HepG2 (cell line): ENCODE results near the gene OR4D5. TPM values are rescaled to one million over a fixed set of nuclear protein-coding genes. Genes with fewer than 3 reads are reported as not detected.

Experiments
- ATAC-seq: fragments of 200-7000 bp; cut with Tn5 transposase; 3 replicates; pipeline ENCODE4 v1.9.1; 2020; ENCODE audit warnings: mild to moderate bottlenecking, moderate library complexity
- BruUV-seq: library from RNA; stranded (reverse); fragments of 400-500 nt; replicated peaks from 2 replicates; lab custom pipeline; 2021; lab: Mats Ljungman, UMichigan
- CTCF ChIA-PET: fragments of 300-600 bp; formaldehyde crosslinking; extraction: SDS; loops from one replicate; lab custom pipeline; 2021; ENCODE audit warnings: low total read pairs, inconsistent platforms, low intra/inter-chr PET ratio; lab: Yijun Ruan, JAX
- POLR2A ChIA-PET: fragments of 350-600 bp; sonication (Branson Sonifier 250); formaldehyde crosslinking; loops from one replicate; lab custom pipeline; 2020; ENCODE audit warnings: antibody characterized with exemption, inconsistent platforms; lab: Yijun Ruan, JAX
- DNase-seq: peaks from one replicate; pipeline ENCODE4 v3.0.0-alpha.2; 2015; ENCODE audit warnings: low spot score
- FAIRE-seq: peaks from 3 replicates; lab custom pipeline; 2011; peaks lifted over from hg19 to GRCh38; lab: Jason Lieb, UNC
- H2AFZ ChIP-seq: one replicate; pipeline ENCODE4 v1.6.1; 2011; ENCODE audit warnings: low read length, inconsistent platforms
- H3K27ac ChIP-seq: fragments of 300-600 bp; 3 replicates; pipeline ENCODE4 v1.8.0; 2011; ENCODE audit warnings: mixed run types, mild to moderate bottlenecking, mixed read lengths, low read length, inconsistent platforms; ENCODE audit not compliant: insufficient read depth; ENCODE audit errors: extremely low read length
- H3K27me3 ChIP-seq, 2 experiments: fragments of 200-600 bp in 1 of 2; 2 replicates in 1 of 2; 3 replicates in 1 of 2; pipeline versions ENCODE4 v1.6.0 to v1.8.0; 2011; ENCODE audit warnings: low read length in 2 of 2, mild to moderate bottlenecking in 2 of 2, moderate library complexity in 2 of 2, inconsistent platforms in 1 of 2; ENCODE audit not compliant: insufficient read depth in 2 of 2, control insufficient read depth in 1 of 2
- H3K36me3 ChIP-seq, 2 experiments: fragments of 200-600 bp in 1 of 2; replicated peaks in 1 of 2; 2 replicates in 1 of 2; 3 replicates in 1 of 2; pipeline versions ENCODE4 v1.5.1 to v1.8.0; 2011; ENCODE audit warnings: low read length in 2 of 2, inconsistent platforms in 1 of 2; ENCODE audit not compliant: insufficient read depth in 2 of 2, control insufficient read depth in 1 of 2
- H3K4me1 ChIP-seq: 2 replicates; pipeline ENCODE4 v1.5.1; 2012; ENCODE audit warnings: low read length, inconsistent platforms; ENCODE audit not compliant: insufficient read depth
- H3K4me2 ChIP-seq: 2 replicates; pipeline ENCODE4 v1.6.0; 2011; ENCODE audit warnings: low read depth, low read length, inconsistent platforms
- H3K4me3 ChIP-seq, 3 experiments: fragments of 200-600 bp in 1 of 3; sonication (generic), shearing (Covaris generic) in 1 of 3; replicated peaks in 1 of 3; 2 replicates each; pipeline ENCODE4 v1.5.1; 2011 to 2016; ENCODE audit warnings: low read length in 3 of 3, inconsistent platforms in 2 of 3, low read depth in 2 of 3, mild to moderate bottlenecking in 2 of 3, control low read depth in 1 of 3, mixed read lengths in 1 of 3; ENCODE audit not compliant: insufficient read depth in 1 of 3
- H3K79me2 ChIP-seq: one replicate; pipeline ENCODE4 v1.6.1; 2011; ENCODE audit warnings: low read length, inconsistent platforms; ENCODE audit not compliant: insufficient read depth
- H3K9ac ChIP-seq: 2 replicates; pipeline ENCODE4 v1.6.0; 2011; ENCODE audit warnings: mild to moderate bottlenecking, low read depth, low read length, inconsistent platforms; ENCODE audit not compliant: insufficient read depth
- H3K9me3 ChIP-seq: 2 replicates; pipeline ENCODE4 v1.5.1; 2012; ENCODE audit warnings: mild to moderate bottlenecking, low read length
- H4K20me1 ChIP-seq: 2 replicates; pipeline ENCODE4 v1.6.0; 2011; ENCODE audit warnings: inconsistent platforms, mild to moderate bottlenecking, low read length, moderate library complexity; ENCODE audit not compliant: insufficient read depth
- NCOA1 ChIP-seq: sonication (generic); formaldehyde crosslinking; IDR thresholded peaks from 2 replicates; pipeline ENCODE4 v1.9.0; 2021; ENCODE audit warnings: missing genetic modification reagents
- NONO ChIP-seq, 2 experiments: fragments of 450-650 bp in 1 of 2; sonication (generic) in 1 of 2; formaldehyde crosslinking in 1 of 2; IDR thresholded peaks in 1 of 2; conservative IDR thresholded peaks in 1 of 2; 2 replicates each; pipeline versions ENCODE4 v1.6.1 to v1.8.0; 2017 to 2022; ENCODE audit warnings: mild to moderate bottlenecking in 1 of 2, missing genetic modification reagents in 1 of 2, moderate library complexity in 1 of 2
- NR2C2 ChIP-seq: sonication (generic); formaldehyde crosslinking; IDR thresholded peaks from 2 replicates; pipeline ENCODE4 v1.4.0; 2020; ENCODE audit warnings: missing genetic modification reagents, mild to moderate bottlenecking, moderate library complexity, borderline replicate concordance
- NR2F1 ChIP-seq, 2 experiments: fragments of 450-650 bp in 1 of 2; formaldehyde crosslinking in 1 of 2; IDR thresholded peaks; 2 replicates each; pipeline versions ENCODE4 v1.5.0 to v1.6.1; 2016 to 2020; ENCODE audit warnings: mild to moderate bottlenecking in 1 of 2, missing compliant biosample characterization in 1 of 2, missing genetic modification reagents in 1 of 2, moderate library complexity in 1 of 2
- SIN3B ChIP-seq: fragments of 150-350 bp; IDR thresholded peaks from 2 replicates; pipeline ENCODE4 v1.6.1; 2014; ENCODE audit warnings: low read length
- SP5 ChIP-seq: IDR thresholded peaks from 2 replicates; pipeline ENCODE4 v1.6.1; 2016; ENCODE audit warnings: low read depth, borderline replicate concordance
- ZNF788 ChIP-seq: sonication (generic); formaldehyde crosslinking; IDR thresholded peaks from 2 replicates; pipeline ENCODE4 v1.5.0; 2020; ENCODE audit warnings: mild to moderate bottlenecking, missing genetic modification reagents, borderline replicate concordance
- ZNF792 ChIP-seq: IDR thresholded peaks from 2 replicates; pipeline ENCODE4 v1.6.1; 2016
- WGBS: methylation state at CpG from one replicate; pipeline ENCODE4 v1.1.6; 2017; ENCODE audit warnings: low lambda C conversion rate; 5-methylcytosine and 5-hydroxymethylcytosine counted together
- in situ Hi-C: cut with HindIII; loops from 2 replicates; pipeline ENCODE4 v1.10.0; 2017; ENCODE audit warnings: low pct_unique_long_range_greater_than_20kb; ENCODE audit not compliant: extremely low pct_ligation_motif_present
- intact Hi-C: fragments of 100-400 bp; cut with micrococcal nuclease; formaldehyde crosslinking; loops from one replicate; pipeline ENCODE4 v1.10.0; 2022; ENCODE audit not compliant: unreplicated experiment
- polyA plus RNA-seq, 8 experiments: library from polyadenylated mRNA; depleted of rRNA in 3 of 8; stranded (reverse) in 7 of 8; unstranded in 1 of 8; fragments of >200 nt; fragmentation: Illumina TruSeq in 4 of 8; extraction: Trizol in 4 of 8; gene quantifications; 2 replicates each; pipeline versions ENCODE4 v1.2.1 to v1.2.3, GENCODE V29; 2011 to 2016; ENCODE audit warnings: low read depth in 4 of 8, missing spikeins in 1 of 8, mixed read lengths in 1 of 8; ENCODE audit not compliant: insufficient read depth in 1 of 8
- total RNA-seq, 5 experiments: library from RNA; depleted of rRNA; stranded (reverse); fragments of >200 nt; fragmentation: Illumina TruSeq; extraction: Trizol; gene quantifications; 2 replicates each; pipeline ENCODE4 v1.2.3, GENCODE V29; 2016; ENCODE audit warnings: low read depth in 1 of 5
- TF ChIP-seq, protein P1 (sequence below): IDR thresholded peaks from 2 replicates; pipeline ENCODE4 v1.6.1; 2016; ENCODE audit warnings: control low read depth
- TF ChIP-seq, protein P2 (sequence below): sonication (generic); formaldehyde crosslinking; IDR thresholded peaks from 2 replicates; pipeline ENCODE4 v1.9.0; 2021; ENCODE audit warnings: missing genetic modification reagents, borderline replicate concordance

OR4D5 gene
- total and polyA plus RNA-seq, 2 of the 13 experiments (the other 11 are each of a cell fraction or from before 2014, with no cell fraction given), result not detected

DNA sequence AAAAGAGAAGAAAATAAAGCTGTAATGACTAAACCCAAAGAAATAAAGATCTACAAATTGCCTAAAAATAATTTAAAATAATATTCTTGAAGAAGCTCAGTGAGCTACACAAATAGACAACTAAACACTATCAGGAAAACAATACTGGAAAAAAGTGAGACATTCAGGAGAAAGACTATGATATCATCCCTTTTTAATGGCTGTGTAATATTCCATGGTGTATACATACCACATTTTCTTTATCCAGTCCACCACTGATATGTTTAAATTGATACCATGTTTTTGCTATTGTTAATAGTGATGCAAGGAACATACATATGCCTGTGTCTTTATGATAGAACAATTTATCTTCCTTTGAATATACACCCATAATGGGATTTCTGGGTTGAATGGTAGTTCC is 17.3 kb downstream of the OR4D5 start (continued):
- no peak for TF ChIP-seq NR2F1 (CRISPR knock-in tag; IDR thresholded peaks at IDR 0.05)
- TF ChIP-seq NONO (IDR thresholded peaks at IDR 0.05), result no peak
- TF ChIP-seq NONO (CRISPR knock-in tag; conservative IDR thresholded peaks at IDR 0.05), result no peak
- TF ChIP-seq, protein P1, sequence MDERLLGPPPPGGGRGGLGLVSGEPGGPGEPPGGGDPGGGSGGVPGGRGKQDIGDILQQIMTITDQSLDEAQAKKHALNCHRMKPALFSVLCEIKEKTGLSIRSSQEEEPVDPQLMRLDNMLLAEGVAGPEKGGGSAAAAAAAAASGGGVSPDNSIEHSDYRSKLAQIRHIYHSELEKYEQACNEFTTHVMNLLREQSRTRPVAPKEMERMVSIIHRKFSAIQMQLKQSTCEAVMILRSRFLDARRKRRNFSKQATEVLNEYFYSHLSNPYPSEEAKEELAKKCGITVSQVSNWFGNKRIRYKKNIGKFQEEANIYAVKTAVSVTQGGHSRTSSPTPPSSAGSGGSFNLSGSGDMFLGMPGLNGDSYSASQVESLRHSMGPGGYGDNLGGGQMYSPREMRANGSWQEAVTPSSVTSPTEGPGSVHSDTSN (CRISPR knock-in tag), result no peak

DNA sequence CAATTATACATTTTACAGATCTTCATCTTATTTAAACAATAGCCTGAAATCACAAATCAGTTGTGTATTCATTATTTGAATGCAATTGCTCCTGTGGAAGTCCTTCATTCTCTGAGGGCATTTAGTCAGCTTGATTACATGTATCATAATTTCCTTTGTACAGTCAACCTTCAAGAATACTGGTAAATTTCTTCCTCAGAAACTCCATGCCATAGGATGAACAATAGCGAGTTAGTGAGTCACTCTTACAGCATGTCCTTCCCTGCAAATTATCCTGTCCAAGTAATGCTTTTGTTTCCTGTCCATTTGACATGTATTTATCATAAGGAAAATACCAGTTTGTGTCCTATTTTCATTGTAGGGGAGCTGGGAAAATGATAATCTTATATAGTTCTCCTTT is 34.4 kb downstream of the OR4D5 start:
- intact Hi-C loops, result no loop called here
- H3K27ac ChIP-seq, result no peak overlapping the region
- no peak overlapping the region for H3K9ac ChIP-seq
- POLR2A ChIA-PET, result no interaction called here
- H3K9me3 ChIP-seq, result peaks cover 23% of the 10 kb centered on the region; the same call in 1 of the 2 replicates
- no peak for ATAC-seq
- no peaks in the 10 kb centered on the region for H3K36me3 ChIP-seq
- 0% methylated on average over 1 of the region's 1 CpG for WGBS
- no peak overlapping the region for H3K4me3 ChIP-seq
- no peak overlapping the region for H3K4me2 ChIP-seq
- H2AFZ ChIP-seq, result no peak overlapping the region
- in situ Hi-C loops, result no loop called here
- H3K27me3 ChIP-seq, result no peaks in the 10 kb centered on the region
- CTCF ChIA-PET, result no interaction called here
- no peaks in the 10 kb centered on the region for H3K79me2 ChIP-seq
- no TSS peak for BruUV-seq
- DNase-seq, result no peak
- no peak for FAIRE-seq
- H3K4me1 ChIP-seq, result no peaks in the 10 kb centered on the region
- TF ChIP-seq NR2C2, result no peak
- TF ChIP-seq, protein P2, sequence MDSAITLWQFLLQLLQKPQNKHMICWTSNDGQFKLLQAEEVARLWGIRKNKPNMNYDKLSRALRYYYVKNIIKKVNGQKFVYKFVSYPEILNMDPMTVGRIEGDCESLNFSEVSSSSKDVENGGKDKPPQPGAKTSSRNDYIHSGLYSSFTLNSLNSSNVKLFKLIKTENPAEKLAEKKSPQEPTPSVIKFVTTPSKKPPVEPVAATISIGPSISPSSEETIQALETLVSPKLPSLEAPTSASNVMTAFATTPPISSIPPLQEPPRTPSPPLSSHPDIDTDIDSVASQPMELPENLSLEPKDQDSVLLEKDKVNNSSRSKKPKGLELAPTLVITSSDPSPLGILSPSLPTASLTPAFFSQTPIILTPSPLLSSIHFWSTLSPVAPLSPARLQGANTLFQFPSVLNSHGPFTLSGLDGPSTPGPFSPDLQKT (CRISPR knock-in tag), result no peak
- no peak for TF ChIP-seq ZNF788 (CRISPR knock-in tag)
- TF ChIP-seq SIN3B, result no peak
- TF ChIP-seq ZNF792 (CRISPR knock-in tag), result no peak
- no peak for TF ChIP-seq SP5 (CRISPR knock-in tag)
- TF ChIP-seq NCOA1 (CRISPR knock-in tag), result no peak
- H4K20me1 ChIP-seq, result no peaks in the 10 kb centered on the region
